GM12874 (cell line): ENCODE data around the gene HIPK1.

Source experiments
- CTCF ChIP-seq: IDR thresholded peaks from 2 replicates; pipeline ENCODE4 v1.5.1; 2011; ENCODE audit warnings: low read depth, mild to moderate bottlenecking, control low read depth, low read length, moderate library complexity; ENCODE audit not compliant: insufficient read depth

HIPK1 gene

GRCh38 chr1:113913887-113914664, 15.0 kb upstream of the HIPK1 start:
- no peak for TF ChIP-seq CTCF

- no peak for TF ChIP-seq CTCF
These were observed 12.2 kb upstream of the HIPK1 start for GRCh38 chr1:113916974-113917373.

GRCh38 chr1:113917400-113918082, 11.6 kb upstream of the HIPK1 start:
- TF ChIP-seq CTCF, result no peak

GRCh38 chr1:113918243-113918642, 10.9 kb upstream of the HIPK1 start:
- TF ChIP-seq CTCF, result no peak

- TF ChIP-seq CTCF, result no peak
These were observed 6.2 kb upstream of the HIPK1 start for GRCh38 chr1:113922957-113923356.

GRCh38 chr1:113924473-113924872, 4.7 kb upstream of the HIPK1 start:
- no peak for TF ChIP-seq CTCF

- TF ChIP-seq CTCF, result no peak
These were observed 765 bp upstream of the HIPK1 start for GRCh38 chr1:113928187-113928930.
